ENCODE measurements around the gene TRPM5. TPM values are rescaled to one million over a fixed set of nuclear protein-coding genes. Genes with fewer than 3 reads are reported as not detected.

Gene TRPM5
- total RNA-seq, 1 experiment from 2014 or later: not detected

DNA sequence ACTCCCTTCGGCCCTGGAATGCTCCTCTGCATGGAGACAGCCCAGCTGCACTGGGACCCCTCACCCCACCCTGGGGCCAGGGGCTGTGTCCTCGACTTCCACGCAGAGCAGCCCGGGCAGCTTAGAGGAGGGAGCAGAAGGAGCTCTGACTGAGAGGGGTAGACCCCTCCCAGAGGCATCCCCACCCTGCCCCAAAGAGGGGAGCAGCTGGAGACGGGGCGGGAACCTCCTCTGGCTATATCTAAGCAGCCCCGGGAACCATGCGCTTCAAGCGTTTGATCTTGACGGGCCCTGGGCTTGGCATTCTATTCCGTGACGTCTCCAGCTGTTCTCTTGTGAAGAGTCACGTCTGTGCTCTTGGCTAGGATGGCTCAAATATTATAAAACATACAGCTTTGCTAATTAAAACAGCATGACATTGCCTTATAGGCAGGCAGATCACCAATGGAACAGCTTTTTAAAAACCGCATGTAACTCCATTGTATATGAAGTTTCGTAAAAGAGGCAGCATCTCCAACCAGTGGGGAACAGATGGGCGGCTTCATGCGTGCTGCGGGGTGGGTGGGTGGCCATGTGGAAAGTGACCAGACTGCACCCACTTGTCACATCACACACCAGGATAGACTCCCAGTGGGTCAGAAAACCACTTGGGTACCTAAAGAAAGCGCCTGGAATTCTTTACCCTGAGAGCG is 8.2 kb upstream of the TRPM5 start:
- Histone ChIP-seq H3K79me2 (ENCODE audit: low read length) (no peaks in the 10 kb centered on the region), H3K27me3 (ENCODE audit: low read length) (no peaks in the 10 kb centered on the region), H3K4me1 (ENCODE audit: low read length) (peaks cover 3% of the 10 kb centered on the region), H3K27ac (ENCODE audit: low read length) (no peak overlapping the region), H3K36me3 (ENCODE audit: insufficient read depth, low read length) (no peaks in the 10 kb centered on the region), H3K4me2 (ENCODE audit: low read depth, low read length, poor library complexity, severe bottlenecking) (no peak overlapping the region), H4K20me1 (ENCODE audit: insufficient read depth, low read depth, low read length) (no peaks in the 10 kb centered on the region), H3K9me3 (ENCODE audit: low read length) (no peaks in the 10 kb centered on the region), H2AFZ (ENCODE audit: low read length) (no peak overlapping the region), H3K9ac (ENCODE audit: low read length) (no peak overlapping the region), H3K9me2 (replicated peaks; ENCODE audit: insufficient read depth, low read length) (no peaks in the 10 kb centered on the region), H3K4me3 (ENCODE audit: low read length) (no peak overlapping the region)
- DNase-seq: no peak

DNA sequence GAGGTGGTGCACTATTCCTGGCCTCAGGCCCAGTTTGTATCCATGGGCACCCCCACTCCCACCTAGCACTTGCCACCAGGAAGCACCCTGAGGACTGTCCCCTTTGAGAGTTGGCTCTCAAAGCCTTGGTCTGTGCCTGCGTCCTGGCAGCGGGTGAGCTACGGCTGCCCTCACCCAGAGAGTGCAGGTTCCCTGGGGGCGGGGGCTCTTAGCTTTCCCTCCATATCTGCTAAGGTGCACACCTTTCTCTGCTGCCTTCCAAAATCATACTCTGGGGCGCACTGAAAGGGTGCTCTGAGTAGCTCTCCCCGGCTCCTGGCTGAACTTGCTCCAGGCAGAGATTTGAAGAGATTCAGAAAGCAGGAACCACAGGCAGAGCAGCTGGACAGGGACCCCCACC is 7.6 kb upstream of the TRPM5 start:
- Histone ChIP-seq H2AFZ (ENCODE audit: low read length) (no peak overlapping the region), H3K36me3 (ENCODE audit: insufficient read depth, low read length) (no peaks in the 10 kb centered on the region), H3K4me2 (ENCODE audit: low read depth, low read length, poor library complexity, severe bottlenecking) (no peak overlapping the region), H3K9me3 (ENCODE audit: low read length) (no peaks in the 10 kb centered on the region), H3K27me3 (ENCODE audit: low read length) (no peaks in the 10 kb centered on the region), H3K4me1 (ENCODE audit: low read length) (peaks cover 8% of the 10 kb centered on the region), H3K9me2 (replicated peaks; ENCODE audit: insufficient read depth, low read length) (no peaks in the 10 kb centered on the region), H3K27ac (ENCODE audit: low read length) (no peak overlapping the region), H4K20me1 (ENCODE audit: insufficient read depth, low read depth, low read length) (no peaks in the 10 kb centered on the region), H3K9ac (ENCODE audit: low read length) (no peak overlapping the region), H3K4me3 (ENCODE audit: low read length) (no peak overlapping the region), H3K79me2 (ENCODE audit: low read length) (no peaks in the 10 kb centered on the region)
- no peak for DNase-seq

GRCh38 chr11:2451336-2451735 is 7.0 kb upstream of the TRPM5 start:
- Histone ChIP-seq H3K79me2 (ENCODE audit: low read length) (no peaks in the 10 kb centered on the region), H3K27me3 (ENCODE audit: low read length) (no peaks in the 10 kb centered on the region), H3K9ac (ENCODE audit: low read length) (no peak overlapping the region), H3K4me3 (ENCODE audit: low read length) (no peak overlapping the region), H3K9me2 (replicated peaks; ENCODE audit: insufficient read depth, low read length) (no peaks in the 10 kb centered on the region), H3K27ac (ENCODE audit: low read length) (no peak overlapping the region), H3K9me3 (ENCODE audit: low read length) (no peaks in the 10 kb centered on the region), H3K36me3 (ENCODE audit: insufficient read depth, low read length) (no peaks in the 10 kb centered on the region), H3K4me2 (ENCODE audit: low read depth, low read length, poor library complexity, severe bottlenecking) (no peak overlapping the region), H3K4me1 (ENCODE audit: low read length) (peaks cover 14% of the 10 kb centered on the region), H2AFZ (ENCODE audit: low read length) (no peak overlapping the region), H4K20me1 (ENCODE audit: insufficient read depth, low read depth, low read length) (no peaks in the 10 kb centered on the region)
- no peak for DNase-seq

- no peaks in the 10 kb centered on the region for H3K27me3 ChIP-seq (ENCODE audit: low read length)
- no peaks in the 10 kb centered on the region for H3K79me2 ChIP-seq (ENCODE audit: low read length)
- no peak overlapping the region for H3K4me2 ChIP-seq (ENCODE audit: low read depth, low read length, poor library complexity, severe bottlenecking)
- H3K27ac ChIP-seq (ENCODE audit: low read length): no peak overlapping the region
- H2AFZ ChIP-seq (ENCODE audit: low read length): no peak overlapping the region
- no peak overlapping the region for H3K9ac ChIP-seq (ENCODE audit: low read length)
- no peaks in the 10 kb centered on the region for H3K36me3 ChIP-seq (ENCODE audit: insufficient read depth, low read length)
- no peak for DNase-seq
- no peaks in the 10 kb centered on the region for H4K20me1 ChIP-seq (ENCODE audit: insufficient read depth, low read depth, low read length)
- H3K9me3 ChIP-seq (ENCODE audit: low read length): no peaks in the 10 kb centered on the region
- H3K4me3 ChIP-seq (ENCODE audit: low read length): no peak overlapping the region
- peaks cover 23% of the 10 kb centered on the region for H3K4me1 ChIP-seq (ENCODE audit: low read length)
- H3K9me2 ChIP-seq (replicated peaks; ENCODE audit: insufficient read depth, low read length): no peaks in the 10 kb centered on the region
These were observed 6.2 kb upstream of the TRPM5 start for GRCh38 chr11:2450321-2451041.

DNA sequence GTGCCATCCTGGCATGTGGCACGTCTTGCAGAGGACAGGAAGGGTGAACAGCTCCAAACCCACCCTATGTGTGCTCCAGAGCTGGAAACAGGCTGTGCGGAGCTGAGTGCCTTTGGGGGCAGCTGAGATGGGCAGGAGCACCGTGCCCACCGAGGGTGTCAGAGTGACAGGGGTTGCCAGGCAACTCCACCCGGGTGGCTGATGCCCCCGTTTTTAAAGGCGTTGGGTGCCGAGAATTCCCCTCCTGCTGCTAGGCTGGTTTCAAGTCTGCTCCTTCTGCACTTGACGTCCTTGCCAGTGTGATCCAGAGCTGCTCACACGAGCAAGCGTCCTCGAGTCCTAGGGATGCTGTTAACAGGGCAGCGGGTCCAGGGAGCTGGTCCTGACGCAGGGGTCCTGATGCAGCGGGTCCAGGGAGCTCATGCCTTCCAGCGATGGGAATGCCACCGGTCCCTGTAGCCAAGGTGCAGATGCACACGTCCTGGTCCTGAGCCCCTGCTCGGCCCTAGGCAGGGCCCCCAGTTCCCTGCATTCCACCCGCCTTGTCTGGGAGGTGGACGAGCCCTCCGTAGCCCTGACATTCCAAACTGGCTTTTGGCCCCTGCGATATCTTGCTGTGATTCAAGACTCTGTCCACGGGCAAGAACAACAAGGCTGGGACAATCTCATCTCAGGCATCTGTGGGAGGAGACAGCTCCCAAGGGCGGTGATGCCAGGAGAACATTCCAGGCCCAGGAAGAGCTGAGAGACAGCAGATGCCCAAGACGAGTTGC is 5.4 kb upstream of the TRPM5 start:
- Histone ChIP-seq H3K9me2 (replicated peaks; ENCODE audit: insufficient read depth, low read length) (no peaks in the 10 kb centered on the region), H3K79me2 (ENCODE audit: low read length) (no peaks in the 10 kb centered on the region), H3K9me3 (ENCODE audit: low read length) (no peaks in the 10 kb centered on the region), H4K20me1 (ENCODE audit: insufficient read depth, low read depth, low read length) (no peaks in the 10 kb centered on the region), H3K4me1 (ENCODE audit: low read length) (peaks cover 23% of the 10 kb centered on the region), H3K36me3 (ENCODE audit: insufficient read depth, low read length) (no peaks in the 10 kb centered on the region), H3K27me3 (ENCODE audit: low read length) (no peaks in the 10 kb centered on the region), H3K9ac (ENCODE audit: low read length) (no peak overlapping the region), H2AFZ (ENCODE audit: low read length) (no peak overlapping the region), H3K4me3 (ENCODE audit: low read length) (no peak overlapping the region), H3K4me2 (ENCODE audit: low read depth, low read length, poor library complexity, severe bottlenecking) (no peak overlapping the region), H3K27ac (ENCODE audit: low read length) (no peak overlapping the region)
- DNase-seq: no peak

DNA sequence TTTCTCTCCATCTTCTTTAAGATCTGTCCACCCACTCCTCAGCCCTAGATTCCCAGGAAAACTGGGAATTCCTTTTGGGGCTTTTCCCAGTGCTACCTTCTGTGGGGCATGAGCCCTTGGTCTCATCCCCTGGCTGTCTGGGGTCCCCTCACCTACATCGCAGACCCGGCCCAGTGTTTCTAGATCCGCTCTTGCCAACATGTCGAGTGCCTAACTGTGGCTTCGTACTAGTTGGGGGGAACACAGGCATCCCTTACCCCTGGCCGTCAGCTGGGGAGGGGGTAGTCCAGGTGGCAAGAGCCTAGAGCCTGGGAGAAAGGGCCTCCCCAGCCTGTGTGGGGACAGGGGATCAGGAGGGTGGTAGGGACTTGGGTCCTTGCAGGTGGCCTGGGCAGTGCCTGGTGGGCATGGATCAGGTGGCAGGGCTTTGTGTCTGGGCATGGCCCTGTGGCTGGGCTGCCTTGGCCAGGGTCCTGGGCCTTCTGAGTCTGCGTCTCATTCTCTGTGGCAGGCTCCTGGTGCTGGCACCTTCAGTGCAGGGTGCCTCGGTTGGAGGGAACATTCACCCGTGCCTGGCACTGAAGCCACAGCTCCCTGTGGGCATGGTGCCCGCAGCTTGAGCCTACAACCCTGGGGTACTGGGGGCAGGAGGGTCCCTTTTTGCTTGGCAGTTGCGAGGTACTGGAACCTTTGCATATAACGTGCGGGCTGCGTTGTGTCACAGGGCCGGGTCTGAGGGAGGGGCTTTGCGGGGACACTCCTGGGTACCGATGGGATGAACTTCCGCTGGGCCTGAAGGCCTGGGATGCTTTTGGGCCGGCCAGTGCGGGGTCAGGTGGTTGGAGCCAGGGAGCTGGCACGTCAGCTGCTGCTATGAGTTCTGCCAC is 4.6 kb upstream of the TRPM5 start:
- Histone ChIP-seq H3K4me3 (ENCODE audit: low read length) (no peak overlapping the region), H3K9ac (ENCODE audit: low read length) (no peak overlapping the region), H3K4me1 (ENCODE audit: low read length) (peaks cover 23% of the 10 kb centered on the region), H4K20me1 (ENCODE audit: insufficient read depth, low read depth, low read length) (no peaks in the 10 kb centered on the region), H3K9me3 (ENCODE audit: low read length) (no peaks in the 10 kb centered on the region), H3K79me2 (ENCODE audit: low read length) (no peaks in the 10 kb centered on the region), H3K9me2 (replicated peaks; ENCODE audit: insufficient read depth, low read length) (no peaks in the 10 kb centered on the region), H3K4me2 (ENCODE audit: low read depth, low read length, poor library complexity, severe bottlenecking) (no peak overlapping the region), H2AFZ (ENCODE audit: low read length) (no peak overlapping the region), H3K27ac (ENCODE audit: low read length) (no peak overlapping the region), H3K27me3 (ENCODE audit: low read length) (no peaks in the 10 kb centered on the region), H3K36me3 (ENCODE audit: insufficient read depth, low read length) (no peaks in the 10 kb centered on the region)
- no peak for DNase-seq

DNA sequence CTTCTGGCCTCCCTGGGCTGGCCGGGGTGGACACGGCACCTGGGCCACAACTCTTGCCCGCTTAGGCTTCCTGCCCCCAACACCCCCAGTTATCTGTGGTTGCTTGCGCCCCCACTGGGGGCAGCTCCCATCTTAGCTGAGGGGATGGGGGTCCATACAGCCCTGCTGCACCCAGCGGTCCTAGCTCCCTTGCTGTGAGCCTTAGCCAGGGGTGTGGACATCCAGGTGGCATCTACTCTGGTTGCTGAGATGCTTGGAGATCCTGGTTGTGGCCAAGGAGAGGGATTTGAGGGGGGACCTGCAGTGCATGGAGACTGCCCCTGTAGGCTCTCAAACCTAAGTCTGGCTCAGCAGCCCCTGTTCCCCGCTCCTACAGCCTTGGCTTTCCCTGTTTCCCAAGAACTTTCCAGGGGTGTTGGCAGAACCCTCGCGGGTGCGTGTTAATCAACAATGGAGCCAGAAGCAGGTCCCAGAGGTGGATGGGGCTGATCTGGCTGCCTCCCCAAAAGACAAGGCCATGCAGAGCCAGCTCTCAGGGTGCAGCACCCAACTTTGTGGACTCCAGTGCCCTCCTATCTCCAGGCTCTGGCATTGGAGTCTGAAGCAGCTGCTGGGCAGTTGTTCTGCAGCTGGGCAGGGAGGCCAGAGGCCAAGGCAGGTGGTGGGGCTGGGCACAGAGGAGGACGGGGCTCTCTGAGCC is 3.8 kb upstream of the TRPM5 start:
- no peaks in the 10 kb centered on the region for H3K9me3 ChIP-seq (ENCODE audit: low read length)
- DNase-seq: no peak
- H3K4me2 ChIP-seq (ENCODE audit: low read depth, low read length, poor library complexity, severe bottlenecking): no peak overlapping the region
- peaks cover 25% of the 10 kb centered on the region for H3K4me1 ChIP-seq (ENCODE audit: low read length)
- no peaks in the 10 kb centered on the region for H4K20me1 ChIP-seq (ENCODE audit: insufficient read depth, low read depth, low read length)
- no peaks in the 10 kb centered on the region for H3K79me2 ChIP-seq (ENCODE audit: low read length)
- no peak overlapping the region for H3K4me3 ChIP-seq (ENCODE audit: low read length)
- H3K27me3 ChIP-seq (ENCODE audit: low read length): no peaks in the 10 kb centered on the region
- no peak overlapping the region for H3K27ac ChIP-seq (ENCODE audit: low read length)
- H3K9ac ChIP-seq (ENCODE audit: low read length): no peak overlapping the region
- H2AFZ ChIP-seq (ENCODE audit: low read length): no peak overlapping the region
- no peaks in the 10 kb centered on the region for H3K9me2 ChIP-seq (replicated peaks; ENCODE audit: insufficient read depth, low read length)
- no peaks in the 10 kb centered on the region for H3K36me3 ChIP-seq (ENCODE audit: insufficient read depth, low read length)

Measured in Karpas-422 (cell line).